ENCODE measurements around the gene SOX5.

DNA sequence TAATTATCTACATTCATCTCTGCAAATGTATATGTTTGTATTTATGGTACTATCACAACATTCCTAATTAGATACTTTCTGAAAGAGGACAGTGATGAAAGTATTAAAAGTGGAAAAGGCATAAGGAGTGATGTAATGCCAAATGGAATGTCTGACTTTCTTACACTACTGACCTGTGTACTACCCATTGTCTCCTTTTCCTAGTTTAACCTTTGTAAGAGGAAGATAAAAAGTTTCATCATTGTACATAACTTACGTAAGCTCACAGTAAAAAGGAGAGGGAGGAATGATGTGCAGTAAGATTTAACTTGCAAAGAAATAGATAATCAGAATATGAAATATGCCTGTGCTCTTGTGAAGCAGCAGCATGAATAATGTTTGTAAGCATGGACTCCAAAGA is 55.9 kb downstream of the SOX5 start:
- no peak for TF ChIP-seq FOXK2 (IDR thresholded peaks at IDR 0.05)
- TF ChIP-seq ZNF384 (IDR thresholded peaks at IDR 0.05): no peak
